ENCODE data around the gene RAPGEF4.

DNA sequence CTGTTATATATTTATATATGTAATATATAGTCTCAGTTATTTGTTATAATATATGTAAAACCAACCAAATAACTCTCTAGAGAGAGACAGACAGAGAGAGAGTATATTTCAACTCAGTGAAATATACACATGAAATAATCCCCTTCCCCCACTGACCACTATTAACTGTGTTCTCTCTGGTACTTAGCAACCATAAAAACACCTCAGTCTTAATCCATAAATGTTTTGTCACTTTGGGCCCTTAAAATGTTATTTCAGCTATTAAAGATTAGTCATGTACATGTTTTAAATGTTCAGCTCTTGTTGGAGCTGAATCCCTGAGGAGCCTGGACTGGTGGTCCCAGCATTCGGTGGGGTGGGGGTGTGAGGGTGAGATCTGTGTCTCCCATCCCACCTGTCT is 217.8 kb downstream of the RAPGEF4 start:
- TF ChIP-seq, protein P1, sequence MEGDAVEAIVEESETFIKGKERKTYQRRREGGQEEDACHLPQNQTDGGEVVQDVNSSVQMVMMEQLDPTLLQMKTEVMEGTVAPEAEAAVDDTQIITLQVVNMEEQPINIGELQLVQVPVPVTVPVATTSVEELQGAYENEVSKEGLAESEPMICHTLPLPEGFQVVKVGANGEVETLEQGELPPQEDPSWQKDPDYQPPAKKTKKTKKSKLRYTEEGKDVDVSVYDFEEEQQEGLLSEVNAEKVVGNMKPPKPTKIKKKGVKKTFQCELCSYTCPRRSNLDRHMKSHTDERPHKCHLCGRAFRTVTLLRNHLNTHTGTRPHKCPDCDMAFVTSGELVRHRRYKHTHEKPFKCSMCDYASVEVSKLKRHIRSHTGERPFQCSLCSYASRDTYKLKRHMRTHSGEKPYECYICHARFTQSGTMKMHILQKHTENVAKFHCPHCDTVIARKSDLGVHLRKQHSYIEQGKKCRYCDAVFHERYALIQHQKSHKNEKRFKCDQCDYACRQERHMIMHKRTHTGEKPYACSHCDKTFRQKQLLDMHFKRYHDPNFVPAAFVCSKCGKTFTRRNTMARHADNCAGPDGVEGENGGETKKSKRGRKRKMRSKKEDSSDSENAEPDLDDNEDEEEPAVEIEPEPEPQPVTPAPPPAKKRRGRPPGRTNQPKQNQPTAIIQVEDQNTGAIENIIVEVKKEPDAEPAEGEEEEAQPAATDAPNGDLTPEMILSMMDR (IDR thresholded peaks at IDR 0.05) = no peak
- TF ChIP-seq POLR2A (IDR thresholded peaks at IDR 0.05) = no peak
